GM12892 (cell line): ENCODE data around the gene FURIN.

Source experiments
- POLR2A ChIP-seq: IDR thresholded peaks from 2 replicates; pipeline ENCODE4 v1.6.1; 2011; ENCODE audit warnings: low read depth, low read length, control low read depth
- POLR2AphosphoS5 ChIP-seq: IDR thresholded peaks from 2 replicates; pipeline ENCODE4 v1.6.1; 2011; ENCODE audit warnings: low read depth, low read length, control low read depth
- TAF1 ChIP-seq: IDR thresholded peaks from 2 replicates; pipeline ENCODE4 v1.6.1; 2011; ENCODE audit warnings: low read depth, mild to moderate bottlenecking, control low read depth, low read length, borderline replicate concordance

GRCh38 chr15:90921887-90922286 is 53.5 kb downstream of the FURIN start:
- TF ChIP-seq POLR2A (no peak), POLR2AphosphoS5 (no peak), TAF1 (no peak)
